ENCODE measurements around the gene WDFY2.
"Not testable (repeated sequence)": the region's sequence is repeated elsewhere in the genome, so short reads cannot be mapped to it uniquely, and the experiment has no call there.

WDFY2 gene

DNA sequence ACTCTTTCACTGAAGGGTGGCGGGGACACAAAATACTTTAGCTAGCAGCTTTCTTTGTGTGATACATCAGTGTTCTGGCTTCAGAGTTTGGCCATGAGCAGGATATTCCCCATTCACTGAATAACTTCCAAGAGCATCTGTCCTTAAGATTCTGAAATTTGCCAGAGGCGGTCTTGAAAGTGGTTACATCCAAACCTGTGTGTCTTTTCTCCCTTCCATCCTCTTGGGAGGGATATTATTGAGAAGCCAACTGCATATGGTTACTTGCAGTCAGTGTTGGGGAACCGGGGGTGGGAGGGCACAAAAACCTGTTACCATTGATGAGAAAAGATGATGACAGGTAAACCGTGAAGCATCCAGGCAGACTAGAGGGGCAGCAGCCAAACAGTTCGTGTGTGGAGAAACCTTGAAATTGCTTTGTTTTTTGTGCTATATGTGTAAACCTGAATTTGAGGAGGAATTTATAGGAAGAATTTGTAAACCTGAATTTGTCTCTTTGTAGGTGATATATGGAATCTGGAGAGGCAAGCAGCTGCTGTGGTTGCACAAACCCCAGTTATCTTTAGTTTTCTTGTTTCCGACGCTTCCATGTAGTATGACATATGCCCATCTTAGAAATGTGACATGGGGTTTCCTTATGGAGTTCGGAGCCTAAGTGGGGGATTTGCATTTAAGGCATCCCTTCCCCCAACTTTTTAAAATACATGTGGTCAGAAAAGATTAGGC lies 104.8 kb downstream of the WDFY2 start:
- TF ChIP-seq, protein P1, sequence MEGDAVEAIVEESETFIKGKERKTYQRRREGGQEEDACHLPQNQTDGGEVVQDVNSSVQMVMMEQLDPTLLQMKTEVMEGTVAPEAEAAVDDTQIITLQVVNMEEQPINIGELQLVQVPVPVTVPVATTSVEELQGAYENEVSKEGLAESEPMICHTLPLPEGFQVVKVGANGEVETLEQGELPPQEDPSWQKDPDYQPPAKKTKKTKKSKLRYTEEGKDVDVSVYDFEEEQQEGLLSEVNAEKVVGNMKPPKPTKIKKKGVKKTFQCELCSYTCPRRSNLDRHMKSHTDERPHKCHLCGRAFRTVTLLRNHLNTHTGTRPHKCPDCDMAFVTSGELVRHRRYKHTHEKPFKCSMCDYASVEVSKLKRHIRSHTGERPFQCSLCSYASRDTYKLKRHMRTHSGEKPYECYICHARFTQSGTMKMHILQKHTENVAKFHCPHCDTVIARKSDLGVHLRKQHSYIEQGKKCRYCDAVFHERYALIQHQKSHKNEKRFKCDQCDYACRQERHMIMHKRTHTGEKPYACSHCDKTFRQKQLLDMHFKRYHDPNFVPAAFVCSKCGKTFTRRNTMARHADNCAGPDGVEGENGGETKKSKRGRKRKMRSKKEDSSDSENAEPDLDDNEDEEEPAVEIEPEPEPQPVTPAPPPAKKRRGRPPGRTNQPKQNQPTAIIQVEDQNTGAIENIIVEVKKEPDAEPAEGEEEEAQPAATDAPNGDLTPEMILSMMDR (conservative IDR thresholded peaks at IDR 0.05; ENCODE audit: low read length): no peak
- DNase-seq (ENCODE audit: low read depth): no peak
- H3K4me3 ChIP-seq (ENCODE audit: low read length): no peak overlapping the region

DNA sequence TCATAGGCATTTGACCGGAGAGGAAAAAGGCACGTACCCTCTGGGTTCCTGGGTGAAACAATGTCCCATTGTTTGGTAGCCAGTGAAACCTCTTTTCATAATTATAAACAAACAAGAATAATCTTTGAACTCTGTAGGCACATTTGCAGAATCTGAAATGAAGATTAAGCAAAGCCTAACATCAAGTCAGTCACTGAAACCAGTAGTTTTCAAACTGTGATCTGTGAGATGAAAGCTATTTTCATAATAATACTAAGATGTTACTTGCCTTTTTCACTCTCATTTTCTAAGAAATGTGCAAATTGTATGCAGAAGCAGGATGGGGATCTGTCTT lies 105.4 kb downstream of the WDFY2 start:
- DNase-seq (ENCODE audit: low read depth): no peak
- TF ChIP-seq, protein P1 (conservative IDR thresholded peaks at IDR 0.05; ENCODE audit: low read length): no peak
- H3K4me3 ChIP-seq (ENCODE audit: low read length): no peak overlapping the region

DNA sequence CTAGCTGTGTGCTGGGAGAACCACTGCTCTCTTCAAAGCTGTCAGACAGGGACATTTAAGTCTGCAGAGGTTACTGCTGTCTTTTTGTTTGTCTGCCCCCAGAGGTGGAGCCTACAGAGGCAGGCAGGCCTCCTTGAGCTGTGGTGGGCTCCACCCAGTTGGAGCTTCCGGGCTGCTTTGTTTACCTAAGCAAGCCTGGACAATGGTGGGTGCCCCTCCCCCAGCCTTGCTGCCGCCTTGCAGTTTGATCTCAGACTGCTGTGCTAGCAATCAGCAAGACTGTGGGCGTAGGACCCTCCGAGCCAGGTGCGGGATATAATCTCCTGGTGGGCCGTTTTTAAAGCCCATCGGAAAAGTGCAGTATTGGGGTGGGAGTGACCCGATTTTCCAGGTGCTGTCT lies 111.4 kb downstream of the WDFY2 start:
- H3K4me3 ChIP-seq (ENCODE audit: low read length); DNase-seq (ENCODE audit: low read depth): not testable (repeated sequence)

DNA sequence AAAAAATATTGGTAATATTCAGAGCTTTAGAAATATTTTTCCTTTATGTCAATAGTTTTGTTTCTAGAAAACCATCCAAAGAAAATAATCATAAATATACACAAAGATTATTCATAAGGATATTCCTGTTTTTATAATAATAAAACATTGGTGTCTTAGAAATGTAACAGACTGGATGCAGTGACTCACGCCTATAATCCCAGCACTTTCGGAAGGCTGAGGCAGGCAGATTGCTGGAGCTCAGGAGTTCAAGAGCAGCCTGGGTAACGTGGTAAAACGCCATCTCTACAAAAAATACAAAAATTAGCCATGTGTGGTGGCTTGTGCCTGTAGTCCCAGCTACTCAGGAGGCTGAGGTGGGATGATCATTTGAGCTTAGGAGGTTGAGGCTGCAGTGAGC lies 112.9 kb downstream of the WDFY2 start:
- H3K4me3 ChIP-seq (ENCODE audit: low read length): no peak overlapping the region
- TF ChIP-seq, protein P1 (conservative IDR thresholded peaks at IDR 0.05; ENCODE audit: low read length): no peak
- no peak for DNase-seq (ENCODE audit: low read depth)

DNA sequence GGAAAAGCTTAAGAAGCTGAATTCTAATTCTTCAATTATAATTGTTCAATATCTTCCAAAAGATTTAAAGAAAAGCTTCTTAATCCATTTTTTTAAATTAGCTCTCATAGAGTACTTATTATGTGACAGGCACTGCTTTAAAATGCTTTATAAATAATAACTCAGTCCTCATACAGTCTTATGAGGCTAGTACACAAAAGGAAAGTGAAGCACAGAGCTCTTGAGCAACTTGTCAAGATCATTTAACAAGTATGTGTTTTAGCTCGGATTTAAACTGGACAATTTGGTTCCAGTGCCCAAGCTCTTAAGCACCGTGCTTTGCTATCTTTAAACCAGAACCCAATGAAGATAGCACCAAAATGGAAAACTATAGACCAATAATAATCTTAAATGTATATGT lies 113.6 kb downstream of the WDFY2 start:
- DNase-seq (ENCODE audit: low read depth): no peak
- H3K4me3 ChIP-seq (ENCODE audit: low read length): no peak overlapping the region
- TF ChIP-seq, protein P1 (conservative IDR thresholded peaks at IDR 0.05; ENCODE audit: low read length): no peak

DNA sequence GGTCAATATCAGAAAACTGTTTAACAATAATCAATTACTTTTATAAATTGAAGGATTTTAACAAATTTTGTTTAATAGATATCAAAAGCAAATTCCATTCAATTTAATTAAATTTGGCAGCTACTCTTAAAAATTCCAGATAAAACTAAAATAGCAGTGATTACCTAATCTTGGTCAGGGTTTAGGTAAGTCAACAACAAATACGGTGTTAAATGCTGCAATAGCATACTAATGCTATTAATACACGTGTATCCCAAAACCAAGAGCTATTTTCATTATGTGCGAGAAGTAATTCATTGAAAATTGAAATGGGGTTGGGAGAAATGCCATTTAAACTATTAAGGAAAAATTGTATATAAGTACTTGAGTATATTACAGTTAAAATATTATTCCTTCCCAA lies 114.1 kb downstream of the WDFY2 start:
- H3K4me3 ChIP-seq (ENCODE audit: low read length): no peak overlapping the region
- TF ChIP-seq, protein P1 (conservative IDR thresholded peaks at IDR 0.05; ENCODE audit: low read length): no peak
- no peak for DNase-seq (ENCODE audit: low read depth)

DNA sequence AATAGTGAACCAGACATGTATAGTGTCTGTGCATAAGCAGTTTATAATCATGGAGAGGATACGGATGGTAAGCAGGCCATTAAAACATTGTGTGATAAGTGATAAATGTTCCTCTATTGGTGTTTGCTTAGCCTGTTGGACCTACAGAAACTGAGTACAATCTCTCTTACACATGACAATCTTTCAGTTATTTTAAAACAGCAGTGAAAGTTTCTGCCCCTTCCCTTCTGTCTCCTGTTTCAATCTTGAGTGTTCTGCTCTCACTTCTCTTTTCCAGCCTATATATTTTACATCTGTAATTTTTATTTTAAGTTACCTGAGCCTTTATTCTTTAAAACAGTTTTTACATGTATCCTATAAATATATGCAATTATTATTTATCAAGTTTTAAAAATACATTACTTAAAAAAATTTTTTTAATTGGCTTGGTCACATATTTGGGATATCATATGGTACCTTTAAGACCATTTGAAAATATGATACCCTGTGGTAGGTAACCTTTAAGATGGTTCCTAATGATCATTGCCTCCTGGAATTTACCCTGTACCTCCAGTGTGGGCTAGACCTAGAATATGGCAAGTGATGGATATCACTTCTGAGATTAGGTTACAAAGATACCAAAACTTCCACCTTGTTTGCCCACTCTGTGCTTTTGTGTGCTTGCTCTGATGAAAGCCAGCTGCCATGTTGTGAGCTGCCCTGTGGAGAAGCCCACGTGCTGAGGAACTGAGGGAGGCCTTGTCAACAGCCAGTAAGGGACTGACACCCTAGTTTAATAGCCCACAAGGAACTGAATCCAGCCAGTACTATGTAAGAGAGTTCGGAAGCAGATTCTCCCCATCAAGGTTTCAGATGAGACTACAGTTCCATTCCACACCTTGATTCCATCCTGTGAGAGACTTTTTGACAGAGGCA lies 120.4 kb downstream of the WDFY2 start:
- no peak overlapping the region for H3K4me3 ChIP-seq (ENCODE audit: low read length)
- TF ChIP-seq, protein P1 (conservative IDR thresholded peaks at IDR 0.05; ENCODE audit: low read length): no peak
- DNase-seq (ENCODE audit: low read depth): no peak

All from AG10803 (cell line).